G401 (cell line): Measurements from ENCODE around the gene TSKS. TPM values are rescaled to one million over a fixed set of nuclear protein-coding genes. Genes with fewer than 3 reads are reported as not detected.
A peak's percentile ranks its signal among the peaks of the same experiment; 100 is the strongest.

Experiments used
- DNase-seq: peaks from one replicate; pipeline ENCODE4 v3.0.0-alpha.2; 2015; ENCODE audit warnings: low spot score
- in situ Hi-C: cut with HindIII; loops from 2 replicates; pipeline ENCODE4 v1.10.0; 2016; ENCODE audit warnings: low sequenced_read_pairs, mixed read lengths
- total RNA-seq: library from RNA; depleted of rRNA; stranded (reverse); fragments of >200 nt; shearing (Covaris generic); gene quantifications from 2 replicates; pipeline ENCODE4 v1.2.3, GENCODE V29; 2014

TSKS gene
- total RNA-seq, 1 experiment from 2014 or later = not detected

GRCh38 chr19:49771674-49772139 is 8.6 kb upstream of the TSKS start:
- in situ Hi-C loops = no loop called here
- no peak for DNase-seq

GRCh38 chr19:49770529-49770928 is 7.4 kb upstream of the TSKS start:
- in situ Hi-C loops = no loop called here
- DNase-seq = no peak

GRCh38 chr19:49767967-49768581 is 5.0 kb upstream of the TSKS start:
- no peak for DNase-seq
- in situ Hi-C loops = no loop called here

GRCh38 chr19:49767381-49767780 is 4.3 kb upstream of the TSKS start:
- in situ Hi-C loops = no loop called here
- DNase-seq = no peak

- no peak for DNase-seq
- in situ Hi-C loops = no loop called here
These were observed 3.8 kb upstream of the TSKS start, which contains the start of gene AP2A1 for GRCh38 chr19:49766930-49767299. AP2A1 (plus strand) TSS chr19:49767001; CDS start chr19:49767134, 133 bp downstream.

- DNase-seq = peak; percentile 100
- in situ Hi-C loops = no loop called here
These were observed 3.2 kb upstream of the TSKS start for GRCh38 chr19:49766007-49766929.

- in situ Hi-C loops = no loop called here
- no peak for DNase-seq
These were observed 1.2 kb upstream of the TSKS start for GRCh38 chr19:49764341-49764740.

- peak; percentile 23 for DNase-seq
- in situ Hi-C loops = no loop called here
These were observed 1.3 kb downstream of the TSKS start for GRCh38 chr19:49761625-49762311.

GRCh38 chr19:49761249-49761624 is 1.9 kb downstream of the TSKS start:
- DNase-seq = no peak
- in situ Hi-C loops = no loop called here

GRCh38 chr19:49758292-49758691 is 4.8 kb downstream of the TSKS start:
- DNase-seq = no peak
- in situ Hi-C loops = no loop called here

- no peak for DNase-seq
- in situ Hi-C loops = no loop called here
These were observed 7.2 kb downstream of the TSKS start for GRCh38 chr19:49755956-49756355.

GRCh38 chr19:49752701-49753100 is 10.4 kb downstream of the TSKS start:
- DNase-seq = no peak
- in situ Hi-C loops = no loop called here

- in situ Hi-C loops = no loop called here
These were observed 13.3 kb downstream of the TSKS start for GRCh38 chr19:49749771-49750170.

GRCh38 chr19:49749055-49749716 is 13.9 kb downstream of the TSKS start:
- peak; percentile 48 for DNase-seq
- in situ Hi-C loops = no loop called here

More at GRCh38 chr19:49749771-49750170, 13.3 kb downstream of the TSKS start:
- DNase-seq = no peak

GRCh38 chr19:49746206-49746958 is 16.7 kb downstream of the TSKS start:
- in situ Hi-C loops = no loop called here
- peak; percentile 67 for DNase-seq

GRCh38 chr19:49744946-49745381 is 18.1 kb downstream of the TSKS start:
- DNase-seq = no peak
- in situ Hi-C loops = no loop called here

GRCh38 chr19:49741210-49741844 is 21.8 kb downstream of the TSKS start:
- no peak for DNase-seq
- in situ Hi-C loops = no loop called here

GRCh38 chr19:49739933-49740332 is 23.2 kb downstream of the TSKS start:
- in situ Hi-C loops = no loop called here
- DNase-seq = no peak
